ENCODE data around the gene CDH5. TPM values are rescaled to one million over a fixed set of nuclear protein-coding genes. Genes with fewer than 3 reads are reported as not detected.

CDH5 gene
- total RNA-seq, 4 donors from 2014 or later = 10.2 to 28.3 (median 14.0) TPM

DNA sequence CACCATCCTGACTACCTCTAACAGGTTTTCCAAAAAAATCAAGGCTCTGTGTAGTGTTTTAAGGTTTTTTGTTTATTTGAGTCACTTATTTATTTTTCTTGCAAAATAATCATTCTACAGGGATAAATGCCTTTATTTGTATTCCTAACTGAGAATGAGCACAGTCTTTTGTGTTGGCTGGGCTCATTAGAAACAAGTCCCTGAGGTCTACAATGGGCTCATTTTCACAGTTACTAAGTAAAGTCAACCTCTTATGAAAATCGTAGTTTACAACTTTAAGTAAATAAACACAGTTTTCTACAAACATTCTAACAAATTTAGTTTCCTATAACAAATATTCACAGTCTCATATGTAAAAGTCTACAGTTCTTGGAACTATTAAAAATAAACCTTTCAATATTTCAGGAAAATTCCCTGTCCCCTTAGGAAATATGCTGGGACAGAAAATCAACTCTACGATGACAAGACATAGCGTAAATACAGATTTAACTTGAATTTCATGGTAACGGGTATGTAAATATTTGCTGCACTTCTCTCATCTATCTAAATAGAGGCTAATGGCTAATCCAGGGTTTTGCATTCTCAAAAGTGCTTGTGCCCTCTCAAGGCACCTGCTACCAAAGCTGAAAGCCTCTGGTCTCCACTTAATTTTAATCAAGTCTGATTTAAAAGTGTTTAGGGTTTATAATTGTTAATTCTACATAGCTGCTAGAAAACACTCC lies 31.5 kb upstream of the CDH5 start:
- WGBS, 2 donors = 74 to 85% methylated on average over 4 of the region's 4 CpGs
- DNase-seq (ENCODE audit: low spot score in 2 of 2) = no peak
- no peak for TF ChIP-seq POLR2A (IDR thresholded peaks at IDR 0.05)
- TF ChIP-seq, protein P1, sequence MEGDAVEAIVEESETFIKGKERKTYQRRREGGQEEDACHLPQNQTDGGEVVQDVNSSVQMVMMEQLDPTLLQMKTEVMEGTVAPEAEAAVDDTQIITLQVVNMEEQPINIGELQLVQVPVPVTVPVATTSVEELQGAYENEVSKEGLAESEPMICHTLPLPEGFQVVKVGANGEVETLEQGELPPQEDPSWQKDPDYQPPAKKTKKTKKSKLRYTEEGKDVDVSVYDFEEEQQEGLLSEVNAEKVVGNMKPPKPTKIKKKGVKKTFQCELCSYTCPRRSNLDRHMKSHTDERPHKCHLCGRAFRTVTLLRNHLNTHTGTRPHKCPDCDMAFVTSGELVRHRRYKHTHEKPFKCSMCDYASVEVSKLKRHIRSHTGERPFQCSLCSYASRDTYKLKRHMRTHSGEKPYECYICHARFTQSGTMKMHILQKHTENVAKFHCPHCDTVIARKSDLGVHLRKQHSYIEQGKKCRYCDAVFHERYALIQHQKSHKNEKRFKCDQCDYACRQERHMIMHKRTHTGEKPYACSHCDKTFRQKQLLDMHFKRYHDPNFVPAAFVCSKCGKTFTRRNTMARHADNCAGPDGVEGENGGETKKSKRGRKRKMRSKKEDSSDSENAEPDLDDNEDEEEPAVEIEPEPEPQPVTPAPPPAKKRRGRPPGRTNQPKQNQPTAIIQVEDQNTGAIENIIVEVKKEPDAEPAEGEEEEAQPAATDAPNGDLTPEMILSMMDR (IDR thresholded peaks at IDR 0.05) = no peak
- H3K4me3 ChIP-seq (ENCODE audit: low read depth, poor library complexity, severe bottlenecking) = no peak overlapping the region
- intact Hi-C loops (cut with DNase I; ENCODE audit: low total_unique reads) = no loop called here

DNA sequence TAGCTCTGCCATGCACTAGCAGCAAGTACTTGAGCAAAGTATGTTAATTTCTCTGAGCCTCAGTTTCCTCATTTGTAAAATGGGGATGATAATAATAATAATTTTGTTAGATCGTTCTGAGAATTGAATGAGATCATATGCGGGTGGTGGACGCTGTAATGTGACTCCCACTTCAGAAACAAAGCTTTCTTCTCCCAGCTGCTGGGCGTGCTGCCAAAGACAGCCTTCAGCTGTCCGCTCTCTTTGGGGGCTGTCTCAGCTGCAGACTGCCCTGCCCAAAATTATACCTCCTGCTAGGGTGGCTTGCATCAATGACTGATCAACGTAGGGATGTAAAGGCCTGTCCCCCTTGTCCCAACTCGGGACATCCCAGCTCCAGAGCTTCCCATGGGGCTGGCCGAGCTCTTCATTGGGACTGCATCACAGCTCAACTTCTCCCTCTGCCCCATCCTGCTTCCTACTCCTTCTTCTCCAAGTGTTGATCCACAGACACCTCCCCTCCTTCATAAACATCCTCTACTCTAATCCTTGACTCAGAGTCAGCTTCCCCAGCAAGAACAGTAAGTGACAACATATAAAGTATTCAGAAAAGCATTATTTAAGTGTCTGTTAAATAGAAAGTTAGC lies 30.7 kb upstream of the CDH5 start:
- 32% methylated on average over 8 of the region's 8 CpGs for WGBS, 2 donors
- intact Hi-C loops (cut with DNase I; ENCODE audit: low total_unique reads) = no loop called here
- no peak for DNase-seq (ENCODE audit: low spot score in 2 of 2)
- no peak for TF ChIP-seq POLR2A (IDR thresholded peaks at IDR 0.05)
- TF ChIP-seq, protein P1 (IDR thresholded peaks at IDR 0.05) = no peak
- H3K4me3 ChIP-seq (ENCODE audit: low read depth, poor library complexity, severe bottlenecking) = no peak overlapping the region

DNA sequence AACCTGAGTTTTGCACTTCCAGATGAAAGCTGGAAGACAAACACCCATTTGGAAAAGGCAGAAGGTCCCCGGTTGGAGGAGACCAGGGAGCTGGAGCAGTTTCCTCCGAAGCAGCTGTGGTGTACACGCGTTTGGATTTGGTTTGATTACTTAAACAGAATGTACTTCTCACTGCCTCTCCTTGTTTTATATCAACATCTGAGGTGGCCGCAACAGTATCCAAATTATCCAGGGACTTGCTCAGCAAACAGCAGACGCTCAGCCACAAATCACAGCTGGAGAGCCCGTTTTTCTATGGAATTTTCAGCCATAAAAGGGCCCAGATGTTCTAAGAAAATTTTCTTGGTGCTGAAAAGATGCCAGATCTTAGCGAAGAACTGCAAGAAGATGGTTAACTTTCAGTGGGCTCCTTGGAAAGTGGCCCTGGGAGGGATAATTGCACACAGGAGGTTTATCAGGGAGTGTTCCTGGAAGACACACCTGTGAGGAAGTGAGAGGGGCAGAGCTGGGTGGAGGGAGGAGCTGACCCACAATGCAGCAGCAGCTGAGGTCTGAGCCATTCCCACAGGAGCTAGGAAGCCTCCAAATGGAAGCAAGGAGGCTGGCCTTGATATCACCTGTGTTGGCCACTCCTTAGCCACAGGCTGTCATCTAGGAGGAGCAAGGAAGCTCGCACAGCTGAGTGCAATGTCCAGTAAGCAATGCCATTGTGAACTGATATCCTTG lies 28.9 kb upstream of the CDH5 start:
- intact Hi-C loops (cut with DNase I; ENCODE audit: low total_unique reads) = no loop called here
- TF ChIP-seq, protein P1 (IDR thresholded peaks at IDR 0.05) = no peak
- TF ChIP-seq POLR2A (IDR thresholded peaks at IDR 0.05) = no peak
- no peak for DNase-seq (ENCODE audit: low spot score in 2 of 2)
- H3K4me3 ChIP-seq (ENCODE audit: low read depth, poor library complexity, severe bottlenecking) = no peak overlapping the region
- WGBS, 2 donors = 68 to 79% methylated on average over 9 of the region's 9 CpGs

DNA sequence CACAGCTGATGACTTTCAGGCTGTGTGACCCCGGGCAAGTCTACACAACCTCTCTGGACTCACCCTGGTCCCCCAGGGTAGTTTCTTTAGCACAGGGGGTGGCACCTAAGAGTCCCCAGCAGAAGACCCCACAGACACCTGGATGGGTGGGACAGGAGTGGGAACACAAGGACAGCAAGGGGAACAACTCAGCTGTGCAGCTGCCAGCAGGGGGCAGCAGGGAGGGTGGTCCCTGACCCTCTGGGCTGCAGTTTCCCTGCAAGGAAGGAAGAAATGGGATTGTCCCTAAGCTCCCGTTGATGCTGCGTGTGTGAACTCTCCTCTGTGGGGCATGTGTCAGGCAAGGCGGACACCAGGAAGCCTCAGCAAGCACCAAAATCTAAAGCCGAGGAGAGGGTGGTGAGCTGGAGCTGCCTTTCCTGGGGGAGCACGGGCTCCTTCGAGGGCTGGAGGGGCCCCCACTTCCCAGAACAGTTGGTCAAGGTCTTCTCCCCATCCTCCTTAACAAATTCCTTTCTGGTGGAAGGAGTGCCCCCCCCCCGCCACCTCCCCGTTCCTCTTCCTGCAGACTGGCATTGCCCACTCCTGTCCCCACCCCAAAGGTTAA lies 24.1 kb upstream of the CDH5 start:
- WGBS, 2 donors = 61 to 66% methylated on average over 9 of the region's 9 CpGs
- TF ChIP-seq POLR2A (IDR thresholded peaks at IDR 0.05) = no peak
- TF ChIP-seq, protein P1 (IDR thresholded peaks at IDR 0.05) = no peak
- intact Hi-C loops (cut with DNase I; ENCODE audit: low total_unique reads) = no loop called here
- no peak overlapping the region for H3K4me3 ChIP-seq (ENCODE audit: low read depth, poor library complexity, severe bottlenecking)
- no peak for DNase-seq (ENCODE audit: low spot score in 2 of 2)

DNA sequence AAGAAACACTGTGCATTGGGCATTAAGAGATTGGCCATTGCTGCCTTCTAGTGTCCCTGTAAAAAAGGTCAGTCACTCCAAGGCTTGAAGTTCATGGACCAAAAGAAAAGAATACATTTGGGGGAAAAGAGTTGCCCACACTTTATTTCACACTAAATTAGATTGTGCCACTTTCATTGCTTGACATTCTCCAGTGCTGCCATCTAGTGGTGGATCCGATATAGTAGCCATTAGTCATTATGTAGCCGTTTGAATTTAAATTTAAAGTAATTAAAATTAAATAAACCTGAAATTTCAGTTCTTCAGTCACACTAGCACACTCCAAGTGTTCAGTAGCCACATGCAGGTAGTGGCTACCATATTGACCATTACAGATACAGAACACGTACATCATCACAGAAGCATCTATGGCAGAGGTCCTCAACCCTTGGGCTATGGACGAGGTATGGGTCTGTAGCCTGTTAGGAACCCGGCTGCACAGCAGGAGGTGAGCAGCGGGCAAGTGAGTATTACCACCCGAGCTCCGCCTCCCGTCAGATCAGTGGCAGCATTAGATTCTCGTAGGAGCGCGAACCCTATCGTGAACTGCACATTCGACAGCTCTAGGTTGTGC lies 21.9 kb upstream of the CDH5 start:
- 51 to 66% methylated on average over 14 of the region's 14 CpGs for WGBS, 2 donors
- TF ChIP-seq, protein P1 (IDR thresholded peaks at IDR 0.05) = no peak
- no peak for TF ChIP-seq POLR2A (IDR thresholded peaks at IDR 0.05)
- intact Hi-C loops (cut with DNase I; ENCODE audit: low total_unique reads) = no loop called here
- DNase-seq (ENCODE audit: low spot score in 2 of 2) = no peak
- H3K4me3 ChIP-seq (ENCODE audit: low read depth, poor library complexity, severe bottlenecking) = no peak overlapping the region
